Tibial artery (tissue), 4 donors: ENCODE measurements around the gene TBC1D8.

Experiments
- DNase-seq, 2 donors: peaks; one replicate each; pipeline ENCODE4 v3.0.0-alpha.2; 2019
- H3K27ac ChIP-seq, 2 donors: fragments of 200-600 bp; sonication (generic) in 1 of 2; 1 replicate in 1 of 2; 2 replicates in 1 of 2; pipeline ENCODE4 v1.5.1; 2018 to 2019; ENCODE audit warnings: mild to moderate bottlenecking in 1 of 2
- H3K27me3 ChIP-seq, 2 donors: fragments of 200-600 bp; sonication (generic) in 1 of 2; one replicate each; pipeline versions ENCODE4 v1.5.1 to v1.6.0; 2016 to 2019
- H3K36me3 ChIP-seq, 3 donors: fragments of 200-600 bp; sonication (generic) in 2 of 3; one replicate each; pipeline ENCODE4 v1.5.1; 2016 to 2019; ENCODE audit warnings: mild to moderate bottlenecking in 2 of 3
- H3K4me1 ChIP-seq, 4 donors: fragments of 200-600 bp; sonication (generic) in 2 of 4; 1 replicate in 3 of 4; 2 replicates in 1 of 4; pipeline ENCODE4 v1.5.1; 2016 to 2019
- H3K4me3 ChIP-seq, 2 donors: fragments of 200-600 bp; sonication (generic) in 1 of 2; 1 replicate in 1 of 2; 2 replicates in 1 of 2; pipeline ENCODE4 v1.5.1; 2018 to 2019; ENCODE audit warnings: mild to moderate bottlenecking in 2 of 2
- H3K9me3 ChIP-seq, 3 donors: fragments of 200-600 bp; sonication (generic) in 1 of 3; one replicate each; pipeline ENCODE4 v1.5.1; 2016 to 2019
- intact Hi-C: fragments of 100-400 bp; cut with DNase I; formaldehyde crosslinking; loops from one replicate; pipeline ENCODE4 v1.15.0; 2023; ENCODE audit warnings: low total_unique reads
- TF ChIP-seq, protein P1 (sequence below), 2 experiments: fragments of 200-600 bp in 1 of 2; fragments of 450-650 bp in 1 of 2; IDR thresholded peaks; one replicate each; pipeline ENCODE4 v1.5.1; 2017 to 2019; ENCODE audit warnings: antibody characterized with exemption in 2 of 2, mild to moderate bottlenecking in 1 of 2, moderate library complexity in 1 of 2

The TBC1D8 gene

DNA sequence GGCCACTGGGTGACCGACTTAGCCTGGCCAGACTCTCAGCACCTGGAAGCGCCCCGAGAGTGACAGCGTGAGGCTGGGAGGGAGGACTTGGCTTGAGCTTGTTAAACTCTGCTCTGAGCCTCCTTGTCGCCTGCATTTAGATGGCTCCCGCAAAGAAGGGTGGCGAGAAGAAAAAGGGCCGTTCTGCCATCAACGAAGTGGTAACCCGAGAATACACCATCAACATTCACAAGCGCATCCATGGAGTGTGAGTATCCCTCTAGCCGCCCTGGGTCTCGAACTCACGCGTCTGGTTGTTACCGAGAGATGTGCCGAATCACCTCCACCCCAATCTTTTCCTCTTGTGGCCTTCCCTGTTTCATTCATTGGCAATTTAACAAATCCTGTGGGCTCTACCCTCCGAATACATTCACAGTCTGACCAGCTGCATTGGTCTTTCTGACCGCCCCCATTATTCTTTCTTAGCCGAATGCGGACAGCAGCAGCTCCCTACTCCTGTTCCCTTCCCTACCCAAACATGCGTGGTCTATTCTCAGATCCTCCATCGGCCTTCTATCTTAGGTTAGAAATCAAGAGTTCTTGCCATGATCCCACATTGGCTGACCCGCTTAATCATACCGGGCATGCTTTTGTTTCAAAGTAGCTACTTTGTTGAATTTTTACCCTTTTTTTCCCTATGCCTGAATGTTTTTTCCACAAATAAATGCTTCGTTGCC, 148.5 kb downstream of the TBC1D8 start:
- no peaks in the 10 kb centered on the region for H3K9me3 ChIP-seq
- DNase-seq = no peak
- TF ChIP-seq, protein P1, sequence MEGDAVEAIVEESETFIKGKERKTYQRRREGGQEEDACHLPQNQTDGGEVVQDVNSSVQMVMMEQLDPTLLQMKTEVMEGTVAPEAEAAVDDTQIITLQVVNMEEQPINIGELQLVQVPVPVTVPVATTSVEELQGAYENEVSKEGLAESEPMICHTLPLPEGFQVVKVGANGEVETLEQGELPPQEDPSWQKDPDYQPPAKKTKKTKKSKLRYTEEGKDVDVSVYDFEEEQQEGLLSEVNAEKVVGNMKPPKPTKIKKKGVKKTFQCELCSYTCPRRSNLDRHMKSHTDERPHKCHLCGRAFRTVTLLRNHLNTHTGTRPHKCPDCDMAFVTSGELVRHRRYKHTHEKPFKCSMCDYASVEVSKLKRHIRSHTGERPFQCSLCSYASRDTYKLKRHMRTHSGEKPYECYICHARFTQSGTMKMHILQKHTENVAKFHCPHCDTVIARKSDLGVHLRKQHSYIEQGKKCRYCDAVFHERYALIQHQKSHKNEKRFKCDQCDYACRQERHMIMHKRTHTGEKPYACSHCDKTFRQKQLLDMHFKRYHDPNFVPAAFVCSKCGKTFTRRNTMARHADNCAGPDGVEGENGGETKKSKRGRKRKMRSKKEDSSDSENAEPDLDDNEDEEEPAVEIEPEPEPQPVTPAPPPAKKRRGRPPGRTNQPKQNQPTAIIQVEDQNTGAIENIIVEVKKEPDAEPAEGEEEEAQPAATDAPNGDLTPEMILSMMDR (IDR thresholded peaks at IDR 0.05) = no peak
- peak overlapping the region; percentile 85 to 91 for H3K27ac ChIP-seq
- peaks cover 0 to 21% (median 12%) of the 10 kb centered on the region in 4 donors for H3K4me1 ChIP-seq
- no peaks in the 10 kb centered on the region for H3K27me3 ChIP-seq
- peak overlapping the region; percentile 80 to 94 for H3K4me3 ChIP-seq
- intact Hi-C loops = no loop called here
- H3K36me3 ChIP-seq = peaks cover 38 to 42% (median 42%) of the 10 kb centered on the region in 3 donors

DNA sequence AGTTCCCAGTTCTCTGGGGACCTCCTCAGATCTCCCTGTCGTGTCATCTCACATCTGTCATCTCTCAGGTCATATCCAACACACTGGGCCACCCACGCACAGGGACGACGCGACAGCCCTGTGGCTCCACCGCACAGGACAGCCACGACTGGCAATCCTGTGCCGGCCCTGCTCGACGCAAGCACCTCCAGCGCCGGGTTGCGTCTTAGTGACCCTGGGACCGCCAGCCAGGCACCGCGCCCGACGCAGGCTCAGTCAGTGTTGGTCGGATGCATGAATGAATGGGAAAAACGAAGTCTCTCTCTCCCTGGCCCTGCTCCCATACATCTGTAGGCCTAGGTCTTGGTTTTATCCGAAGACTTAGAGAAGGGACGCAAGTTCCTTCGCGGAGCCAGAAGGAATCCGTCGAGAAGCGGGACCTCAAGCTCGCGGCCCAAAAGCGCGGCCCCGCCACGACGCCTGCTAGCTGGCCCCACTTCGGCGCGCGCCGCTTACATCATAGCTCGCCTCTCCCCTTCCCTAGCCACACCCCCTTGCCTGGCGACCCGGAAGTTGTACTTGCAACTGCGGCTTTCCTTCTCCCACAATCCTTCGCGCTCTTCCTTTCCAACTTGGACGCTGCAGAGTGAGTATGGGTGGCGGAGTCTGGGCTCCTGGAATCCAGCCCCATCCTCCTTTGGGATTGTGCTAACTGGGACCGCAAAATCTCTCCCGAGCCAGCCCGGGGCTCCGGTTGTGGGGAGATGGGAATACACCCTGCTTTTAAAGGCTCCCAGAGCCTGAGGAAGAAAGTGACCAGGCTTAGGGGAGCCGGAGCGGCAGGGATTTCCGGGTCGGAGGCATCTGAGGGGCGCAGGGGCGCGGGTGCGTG, 149.3 kb downstream of the TBC1D8 start, which contains the start of gene RPL31:
RPL31 (plus strand) TSS at position 599 of the 871 bp plus-strand sequence. CDS start 413 bp downstream, outside the sequence.
- H3K27me3 ChIP-seq = no peaks in the 10 kb centered on the region
- DNase-seq = peak; percentile 98
- H3K4me1 ChIP-seq = peaks cover 0 to 21% (median 12%) of the 10 kb centered on the region in 4 donors
- peak within 1 kb of the TSS; percentile 85 to 91 for H3K27ac ChIP-seq
- H3K4me3 ChIP-seq = peak within 1 kb of the TSS; percentile 80 to 94
- H3K9me3 ChIP-seq = no peaks in the 10 kb centered on the region
- peaks cover 31 to 34% (median 34%) of the 10 kb centered on the region in 3 donors for H3K36me3 ChIP-seq
- intact Hi-C loops = no loop called here
- TF ChIP-seq, protein P1 (IDR thresholded peaks at IDR 0.05) = no peak

DNA sequence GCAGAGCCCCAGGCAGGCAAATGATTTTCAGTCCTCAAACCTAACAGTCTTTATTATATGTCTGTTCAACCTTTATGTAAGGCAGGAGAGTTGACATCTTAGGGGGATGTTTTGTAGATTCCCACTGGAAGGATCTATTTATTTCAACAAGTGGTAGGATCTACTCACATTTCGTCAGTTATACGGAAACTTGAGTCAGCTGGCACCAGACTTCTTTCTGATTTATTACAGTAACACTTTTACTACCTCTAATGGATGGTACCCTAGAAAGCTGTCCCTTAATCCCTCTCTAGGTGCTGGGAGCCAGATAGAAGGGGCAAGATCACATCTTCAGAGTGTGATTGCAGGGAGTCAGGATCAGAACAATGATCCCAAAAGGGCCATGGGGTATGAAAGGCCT, 151.2 kb downstream of the TBC1D8 start:
- Histone ChIP-seq H3K27ac (no peak overlapping the region), H3K4me3 (no peak overlapping the region), H3K27me3 (no peaks in the 10 kb centered on the region), H3K36me3 (peaks cover 24 to 28% (median 24%) of the 10 kb centered on the region in 3 donors), H3K4me1 (peaks cover 0 to 21% (median 12%) of the 10 kb centered on the region in 4 donors), H3K9me3 (no peaks in the 10 kb centered on the region)
- TF ChIP-seq, protein P1 (IDR thresholded peaks at IDR 0.05) = no peak
- DNase-seq = no peak
- intact Hi-C loops = no loop called here

DNA sequence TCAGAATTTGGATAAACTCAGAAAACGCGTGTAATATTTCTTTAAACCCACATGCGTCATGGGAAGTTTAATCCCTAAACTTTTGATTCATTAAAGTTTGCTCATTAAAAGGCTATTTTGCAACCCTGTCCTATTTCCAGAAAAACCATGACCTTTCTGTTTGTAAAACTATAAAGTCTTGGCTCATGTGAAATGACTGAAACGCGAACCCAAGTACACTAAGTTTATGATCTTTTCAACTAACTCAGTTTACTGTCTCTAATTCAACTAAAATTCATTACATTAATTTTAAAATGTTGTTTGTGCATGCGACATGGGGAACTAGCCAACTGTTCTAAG, 153.0 kb downstream of the TBC1D8 start:
- peaks cover 0 to 12% (median 6%) of the 10 kb centered on the region in 4 donors for H3K4me1 ChIP-seq
- H3K36me3 ChIP-seq = peaks cover 12 to 30% (median 19%) of the 10 kb centered on the region in 3 donors
- no peaks in the 10 kb centered on the region for H3K27me3 ChIP-seq
- no peak overlapping the region for H3K4me3 ChIP-seq
- H3K9me3 ChIP-seq = no peaks in the 10 kb centered on the region
- no peak for DNase-seq
- H3K27ac ChIP-seq = no peak overlapping the region
- intact Hi-C loops = no loop called here
- TF ChIP-seq, protein P1 (IDR thresholded peaks at IDR 0.05) = no peak

DNA sequence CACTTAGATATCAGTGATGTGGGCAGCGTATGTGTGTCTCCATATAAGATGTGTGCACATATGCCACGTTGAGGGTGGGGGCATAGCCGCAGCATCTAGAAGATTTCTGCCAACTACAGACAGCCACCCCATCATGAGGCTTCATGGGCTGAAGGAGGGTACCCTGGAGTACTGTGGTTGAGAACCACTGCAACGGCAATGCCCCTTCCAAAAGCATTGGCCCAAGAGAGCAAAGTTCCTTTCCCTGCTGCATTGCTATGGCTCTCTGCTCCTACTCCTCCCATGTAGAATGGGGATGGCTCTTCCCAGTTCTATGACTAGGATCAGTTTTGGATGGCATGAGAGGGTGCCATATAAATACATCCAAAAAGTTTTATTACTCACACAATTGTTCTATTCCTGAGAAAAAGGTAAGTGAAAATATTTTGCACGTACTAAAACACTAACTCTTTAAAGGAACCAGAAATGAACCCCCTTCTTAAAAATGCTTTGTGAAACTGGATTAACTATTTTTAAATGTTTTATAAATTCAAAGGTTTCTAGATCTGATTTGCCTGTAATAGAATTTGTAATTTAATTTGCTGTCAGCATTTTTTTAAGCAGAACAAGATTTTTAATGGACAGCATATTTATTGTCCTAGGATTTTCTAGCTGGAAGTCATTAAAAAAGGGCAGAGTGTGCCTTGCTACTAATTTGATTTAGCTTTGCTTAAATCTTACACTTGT, 153.5 kb downstream of the TBC1D8 start:
- Histone ChIP-seq H3K4me3 (no peak overlapping the region), H3K36me3 (peaks cover 12 to 31% (median 19%) of the 10 kb centered on the region in 3 donors), H3K9me3 (no peaks in the 10 kb centered on the region), H3K27me3 (no peaks in the 10 kb centered on the region), H3K27ac (no peak overlapping the region), H3K4me1 (peaks cover 0 to 7% (median 2%) of the 10 kb centered on the region in 4 donors)
- TF ChIP-seq, protein P1 (IDR thresholded peaks at IDR 0.05) = no peak
- no peak for DNase-seq
- intact Hi-C loops = no loop called here
